ENCODE measurements around the gene SPRYD3. TPM values are rescaled to one million over a fixed set of nuclear protein-coding genes. Genes with fewer than 3 reads are reported as not detected.
A peak's percentile ranks its signal among the peaks of the same experiment; 100 is the strongest.

The SPRYD3 gene
- total RNA-seq, 1 donor from 2014 or later, result 13.9 TPM

GRCh38 chr12:53090554-53090953 lies 11.4 kb upstream of the SPRYD3 start:
- no peak for DNase-seq
- no peak overlapping the region for H3K4me3 Mint-ChIP-seq (ENCODE audit: unreplicated experiment)
- no peaks in the 10 kb centered on the region for H3K4me1 Mint-ChIP-seq (ENCODE audit: low read depth, unreplicated experiment)
- H3K27me3 Mint-ChIP-seq (ENCODE audit: unreplicated experiment), result peaks cover 8% of the 10 kb centered on the region
- no peak overlapping the region for H3K27ac Mint-ChIP-seq (ENCODE audit: unreplicated experiment)
- H3K36me3 Mint-ChIP-seq (ENCODE audit: unreplicated experiment), result no peaks in the 10 kb centered on the region
- TF ChIP-seq CTCF (IDR thresholded peaks at IDR 0.05; ENCODE audit: partially characterized antibody, unreplicated experiment), result no peak
- peaks cover 3% of the 10 kb centered on the region for H3K9me3 Mint-ChIP-seq (ENCODE audit: unreplicated experiment)

GRCh38 chr12:53090105-53090504 lies 10.9 kb upstream of the SPRYD3 start:
- no peaks in the 10 kb centered on the region for H3K36me3 Mint-ChIP-seq (ENCODE audit: unreplicated experiment)
- no peak overlapping the region for H3K4me3 Mint-ChIP-seq (ENCODE audit: unreplicated experiment)
- H3K4me1 Mint-ChIP-seq (ENCODE audit: low read depth, unreplicated experiment), result no peaks in the 10 kb centered on the region
- peaks cover 3% of the 10 kb centered on the region for H3K9me3 Mint-ChIP-seq (ENCODE audit: unreplicated experiment)
- no peak for DNase-seq
- no peak for TF ChIP-seq CTCF (IDR thresholded peaks at IDR 0.05; ENCODE audit: partially characterized antibody, unreplicated experiment)
- H3K27me3 Mint-ChIP-seq (ENCODE audit: unreplicated experiment), result peaks cover 7% of the 10 kb centered on the region
- no peak overlapping the region for H3K27ac Mint-ChIP-seq (ENCODE audit: unreplicated experiment)

- DNase-seq, result no peak
- Mint-ChIP-seq H3K9me3 (ENCODE audit: unreplicated experiment) (peaks cover 1% of the 10 kb centered on the region), H3K36me3 (ENCODE audit: unreplicated experiment) (no peaks in the 10 kb centered on the region), H3K27me3 (ENCODE audit: unreplicated experiment) (peaks cover 4% of the 10 kb centered on the region), H3K4me1 (ENCODE audit: low read depth, unreplicated experiment) (no peaks in the 10 kb centered on the region), H3K27ac (ENCODE audit: unreplicated experiment) (no peak overlapping the region), H3K4me3 (ENCODE audit: unreplicated experiment) (no peak overlapping the region)
- no peak for TF ChIP-seq CTCF (IDR thresholded peaks at IDR 0.05; ENCODE audit: partially characterized antibody, unreplicated experiment)
Observed at GRCh38 chr12:53086361-53086760, 7.2 kb upstream of the SPRYD3 start.

- no peak for DNase-seq
- Mint-ChIP-seq H3K4me1 (ENCODE audit: low read depth, unreplicated experiment) (no peaks in the 10 kb centered on the region), H3K27me3 (ENCODE audit: unreplicated experiment) (peaks cover 4% of the 10 kb centered on the region), H3K27ac (ENCODE audit: unreplicated experiment) (no peak overlapping the region), H3K4me3 (ENCODE audit: unreplicated experiment) (no peak overlapping the region), H3K36me3 (ENCODE audit: unreplicated experiment) (no peaks in the 10 kb centered on the region), H3K9me3 (ENCODE audit: unreplicated experiment) (no peaks in the 10 kb centered on the region)
- no peak for TF ChIP-seq CTCF (IDR thresholded peaks at IDR 0.05; ENCODE audit: partially characterized antibody, unreplicated experiment)
Observed at GRCh38 chr12:53082637-53083175, 3.5 kb upstream of the SPRYD3 start.

GRCh38 chr12:53078425-53079225 lies 565 bp downstream of the SPRYD3 start:
- Mint-ChIP-seq H3K4me1 (ENCODE audit: low read depth, unreplicated experiment) (no peaks in the 10 kb centered on the region), H3K27ac (ENCODE audit: unreplicated experiment) (peak overlapping the region; percentile 43), H3K27me3 (ENCODE audit: unreplicated experiment) (peaks cover 5% of the 10 kb centered on the region), H3K9me3 (ENCODE audit: unreplicated experiment) (peaks cover 2% of the 10 kb centered on the region), H3K36me3 (ENCODE audit: unreplicated experiment) (peaks cover 7% of the 10 kb centered on the region), H3K4me3 (ENCODE audit: unreplicated experiment) (peak overlapping the region; percentile 94)
- TF ChIP-seq CTCF (IDR thresholded peaks at IDR 0.05; ENCODE audit: partially characterized antibody, unreplicated experiment), result peak; percentile 17
- DNase-seq, result no peak

Data from glutamatergic neuron (in vitro differentiated cells).